ENCODE data around the gene GPR176. TPM values are rescaled to one million over a fixed set of nuclear protein-coding genes. Genes with fewer than 3 reads are reported as not detected.
"Not testable (repeated sequence)": the region's sequence is repeated elsewhere in the genome, so short reads cannot be mapped to it uniquely, and the experiment has no call there.

GPR176 gene
- total RNA-seq, 2 donors from 2014 or later, result 0.82 to 2.2 TPM

DNA sequence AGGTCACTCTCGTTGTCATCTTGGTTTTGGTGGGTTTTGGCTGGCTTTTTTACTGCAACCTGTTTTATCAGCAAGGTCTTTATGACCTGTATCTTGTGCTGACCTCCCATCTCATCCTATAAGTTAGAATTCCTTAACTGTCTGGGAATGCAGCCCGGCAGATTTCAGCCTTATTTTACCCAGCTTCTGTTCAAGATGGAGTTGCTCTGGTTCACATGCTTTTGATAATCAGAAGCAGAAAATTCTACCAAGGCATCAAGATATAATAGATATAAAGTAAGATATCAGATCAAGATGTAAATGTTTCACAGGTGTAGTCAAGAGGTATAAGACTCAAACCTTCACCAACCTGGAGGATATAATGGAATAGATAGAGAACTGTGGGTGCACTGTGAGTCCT lies 16.0 kb downstream of the GPR176 start:
- intact Hi-C loops (cut with DNase I), result no loop called here
- no peaks in the 10 kb centered on the region for H3K27me3 ChIP-seq
- no peaks in the 10 kb centered on the region for H3K36me3 ChIP-seq

DNA sequence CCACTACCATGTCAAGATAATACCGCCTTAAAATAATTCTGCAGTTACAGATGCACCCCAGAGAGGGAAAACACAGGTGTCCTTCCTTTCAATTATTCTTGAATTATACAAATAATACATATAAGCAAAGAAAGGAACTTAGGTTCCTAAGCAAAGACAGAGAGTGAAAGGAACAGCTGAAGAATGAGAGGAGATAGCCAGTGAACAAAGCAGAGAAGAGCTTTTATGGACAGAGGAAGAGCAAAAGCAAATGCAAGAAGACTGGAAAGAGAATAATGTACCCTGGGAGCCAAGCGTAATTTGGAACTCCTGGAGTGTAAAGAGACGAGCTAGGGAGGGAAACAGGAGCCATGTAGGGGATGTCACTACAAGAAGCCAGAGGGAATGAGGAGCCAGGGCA lies 21.7 kb downstream of the GPR176 start:
- Histone ChIP-seq H3K4me1 (no peaks in the 10 kb centered on the region), H3K9me3 (no peaks in the 10 kb centered on the region), H3K9ac (ENCODE audit: low read depth in 2 of 2, low read length in 2 of 2) (no peak overlapping the region), H3K27ac (no peak overlapping the region), H3K36me3 (no peaks in the 10 kb centered on the region), H3K4me3 (no peak overlapping the region), H3K27me3 (no peaks in the 10 kb centered on the region)
- no peak for DNase-seq
- intact Hi-C loops (cut with DNase I), result no loop called here
- TF ChIP-seq, protein P1, sequence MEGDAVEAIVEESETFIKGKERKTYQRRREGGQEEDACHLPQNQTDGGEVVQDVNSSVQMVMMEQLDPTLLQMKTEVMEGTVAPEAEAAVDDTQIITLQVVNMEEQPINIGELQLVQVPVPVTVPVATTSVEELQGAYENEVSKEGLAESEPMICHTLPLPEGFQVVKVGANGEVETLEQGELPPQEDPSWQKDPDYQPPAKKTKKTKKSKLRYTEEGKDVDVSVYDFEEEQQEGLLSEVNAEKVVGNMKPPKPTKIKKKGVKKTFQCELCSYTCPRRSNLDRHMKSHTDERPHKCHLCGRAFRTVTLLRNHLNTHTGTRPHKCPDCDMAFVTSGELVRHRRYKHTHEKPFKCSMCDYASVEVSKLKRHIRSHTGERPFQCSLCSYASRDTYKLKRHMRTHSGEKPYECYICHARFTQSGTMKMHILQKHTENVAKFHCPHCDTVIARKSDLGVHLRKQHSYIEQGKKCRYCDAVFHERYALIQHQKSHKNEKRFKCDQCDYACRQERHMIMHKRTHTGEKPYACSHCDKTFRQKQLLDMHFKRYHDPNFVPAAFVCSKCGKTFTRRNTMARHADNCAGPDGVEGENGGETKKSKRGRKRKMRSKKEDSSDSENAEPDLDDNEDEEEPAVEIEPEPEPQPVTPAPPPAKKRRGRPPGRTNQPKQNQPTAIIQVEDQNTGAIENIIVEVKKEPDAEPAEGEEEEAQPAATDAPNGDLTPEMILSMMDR (IDR thresholded peaks at IDR 0.05), result no peak

More for the DNA sequence above, 16.0 kb downstream of the GPR176 start:
- no peak for DNase-seq
- TF ChIP-seq, protein P1 (IDR thresholded peaks at IDR 0.05), result no peak
- H3K9me3 ChIP-seq, result no peaks in the 10 kb centered on the region
- no peaks in the 10 kb centered on the region for H3K4me1 ChIP-seq
- H3K4me3 ChIP-seq, result no peak overlapping the region
- no peak overlapping the region for H3K9ac ChIP-seq (ENCODE audit: low read depth in 2 of 2, low read length in 2 of 2)
- H3K27ac ChIP-seq, result no peak overlapping the region

DNA sequence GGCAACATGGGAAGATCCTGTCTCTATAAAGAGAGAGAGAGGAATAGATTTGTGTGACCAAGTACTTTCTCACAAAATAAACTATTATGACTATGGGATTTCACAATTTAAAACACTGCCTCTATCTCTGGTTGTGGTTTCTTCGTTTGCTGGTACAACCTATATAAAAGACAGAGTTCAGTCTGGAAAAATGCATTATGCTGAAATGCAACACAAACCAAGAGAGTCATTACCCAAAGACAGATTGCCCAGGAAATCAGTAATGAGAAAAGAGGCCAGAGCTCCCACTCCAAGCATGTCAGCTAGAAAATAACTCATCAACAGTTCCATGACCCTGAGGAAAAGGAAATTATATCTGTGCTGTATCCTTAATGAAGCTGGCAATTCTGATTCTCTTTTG lies 23.2 kb downstream of the GPR176 start:
- Histone ChIP-seq H3K9ac (ENCODE audit: low read depth in 2 of 2, low read length in 2 of 2) (no peak overlapping the region), H3K9me3 (no peaks in the 10 kb centered on the region), H3K36me3 (no peaks in the 10 kb centered on the region), H3K4me1 (no peaks in the 10 kb centered on the region), H3K27ac (no peak overlapping the region), H3K4me3 (no peak overlapping the region), H3K27me3 (no peaks in the 10 kb centered on the region)
- intact Hi-C loops (cut with DNase I), result no loop called here
- TF ChIP-seq, protein P1 (IDR thresholded peaks at IDR 0.05), result no peak
- no peak for DNase-seq

DNA sequence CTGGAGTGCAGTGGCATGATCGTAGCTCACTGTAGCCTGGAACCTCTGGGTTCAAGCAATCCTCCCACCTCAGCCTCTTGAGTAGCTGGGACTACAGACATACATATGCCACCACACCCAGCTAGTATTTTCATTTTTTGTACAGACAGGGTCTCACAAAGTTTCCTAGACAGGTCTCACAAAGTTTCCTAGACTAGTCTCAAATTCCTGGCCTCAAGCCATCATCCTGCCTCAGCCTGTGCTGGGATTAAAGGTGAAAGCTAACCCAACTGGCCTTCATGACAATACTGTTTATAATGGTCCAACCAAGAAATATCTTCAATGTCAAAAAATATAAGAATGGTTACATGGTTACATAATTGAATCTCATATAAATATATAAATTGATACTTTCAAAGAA lies 24.0 kb downstream of the GPR176 start:
- Histone ChIP-seq H3K4me3 (no peak overlapping the region), H3K4me1 (no peaks in the 10 kb centered on the region), H3K36me3 (no peaks in the 10 kb centered on the region), H3K27me3 (no peaks in the 10 kb centered on the region), H3K9ac (ENCODE audit: low read depth in 2 of 2, low read length in 2 of 2) (no peak overlapping the region), H3K27ac (no peak overlapping the region), H3K9me3 (no peaks in the 10 kb centered on the region)
- DNase-seq, result no peak
- TF ChIP-seq, protein P1 (IDR thresholded peaks at IDR 0.05), result no peak
- intact Hi-C loops (cut with DNase I), result no loop called here

DNA sequence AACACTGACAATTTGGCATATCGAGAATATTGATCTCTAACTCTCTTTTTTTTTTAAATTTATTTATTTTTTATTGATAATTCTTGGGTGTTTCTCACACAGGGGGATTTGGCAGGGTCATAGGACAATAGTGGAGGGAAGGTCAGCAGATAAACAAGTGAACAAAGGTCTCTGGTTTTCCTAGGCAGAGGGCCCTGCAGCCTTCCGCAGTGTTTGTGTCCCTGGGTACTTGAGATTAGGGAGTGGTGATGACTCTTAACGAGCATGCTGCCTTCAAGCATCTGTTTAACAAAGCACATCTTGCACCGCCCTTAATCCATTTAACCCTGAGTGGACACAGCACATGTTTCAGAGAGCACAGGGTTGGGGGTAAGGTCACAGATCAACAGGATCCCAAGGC lies 27.0 kb downstream of the GPR176 start:
- H3K4me3 ChIP-seq; intact Hi-C loops (cut with DNase I): not testable (repeated sequence)

DNA sequence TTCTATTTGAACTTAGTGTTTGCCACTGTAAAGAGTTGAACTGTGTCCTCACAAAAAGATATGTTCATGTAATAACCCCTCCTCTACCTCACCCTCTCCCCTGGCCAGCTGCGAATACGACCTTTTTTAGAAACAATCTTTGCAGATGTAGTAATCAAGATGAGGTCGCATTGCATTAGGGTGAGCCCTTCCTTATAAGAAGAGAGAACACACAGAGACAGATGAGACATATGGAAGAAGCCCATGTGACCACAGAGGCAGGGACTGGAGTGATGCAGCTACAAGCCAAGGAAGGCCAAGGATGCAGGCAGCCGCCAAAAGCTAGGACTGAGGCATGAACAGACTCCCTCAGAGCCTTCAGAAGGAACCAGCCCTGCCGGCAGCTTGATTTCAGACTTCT lies 27.6 kb downstream of the GPR176 start:
- H3K9me3 ChIP-seq, result no peaks in the 10 kb centered on the region
- H3K36me3 ChIP-seq, result no peaks in the 10 kb centered on the region
- TF ChIP-seq, protein P1 (IDR thresholded peaks at IDR 0.05), result no peak
- intact Hi-C loops (cut with DNase I), result no loop called here
- H3K4me3 ChIP-seq, result no peak overlapping the region
- no peak overlapping the region for H3K27ac ChIP-seq
- H3K27me3 ChIP-seq, result no peaks in the 10 kb centered on the region
- H3K9ac ChIP-seq (ENCODE audit: low read depth in 2 of 2, low read length in 2 of 2), result no peak overlapping the region
- H3K4me1 ChIP-seq, result peaks cover 7% of the 10 kb centered on the region
- DNase-seq, result no peak

More for the DNA sequence above, 27.0 kb downstream of the GPR176 start:
- not testable (repeated sequence) for H3K9ac ChIP-seq (ENCODE audit: low read depth in 2 of 2, low read length in 2 of 2); H3K27me3 ChIP-seq; H3K27ac ChIP-seq; H3K4me1 ChIP-seq; DNase-seq; H3K36me3 ChIP-seq; H3K9me3 ChIP-seq

All from colonic mucosa (tissue), 4 donors.